Measurements from ENCODE around the gene LUZP2.

DNA sequence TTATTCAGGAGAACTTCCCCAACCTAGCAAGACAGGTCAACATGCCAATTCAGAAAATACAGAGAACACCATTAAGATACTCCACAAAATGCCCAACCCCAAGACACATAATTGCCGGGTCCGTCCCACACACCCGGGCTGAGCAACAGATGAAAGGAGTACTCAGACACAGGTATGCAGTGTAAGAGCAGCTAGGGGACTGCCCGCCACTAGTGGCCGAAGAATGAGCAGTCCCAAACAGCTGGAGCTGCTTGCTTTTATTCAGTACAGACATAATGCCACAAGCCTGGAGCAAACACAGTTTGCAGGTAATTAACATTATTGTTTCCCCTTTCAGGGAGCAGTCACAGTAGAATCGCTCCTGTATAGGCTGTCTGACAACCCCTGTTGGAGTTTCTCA is 364.6 kb downstream of the LUZP2 start:
- TF ChIP-seq, protein P1, sequence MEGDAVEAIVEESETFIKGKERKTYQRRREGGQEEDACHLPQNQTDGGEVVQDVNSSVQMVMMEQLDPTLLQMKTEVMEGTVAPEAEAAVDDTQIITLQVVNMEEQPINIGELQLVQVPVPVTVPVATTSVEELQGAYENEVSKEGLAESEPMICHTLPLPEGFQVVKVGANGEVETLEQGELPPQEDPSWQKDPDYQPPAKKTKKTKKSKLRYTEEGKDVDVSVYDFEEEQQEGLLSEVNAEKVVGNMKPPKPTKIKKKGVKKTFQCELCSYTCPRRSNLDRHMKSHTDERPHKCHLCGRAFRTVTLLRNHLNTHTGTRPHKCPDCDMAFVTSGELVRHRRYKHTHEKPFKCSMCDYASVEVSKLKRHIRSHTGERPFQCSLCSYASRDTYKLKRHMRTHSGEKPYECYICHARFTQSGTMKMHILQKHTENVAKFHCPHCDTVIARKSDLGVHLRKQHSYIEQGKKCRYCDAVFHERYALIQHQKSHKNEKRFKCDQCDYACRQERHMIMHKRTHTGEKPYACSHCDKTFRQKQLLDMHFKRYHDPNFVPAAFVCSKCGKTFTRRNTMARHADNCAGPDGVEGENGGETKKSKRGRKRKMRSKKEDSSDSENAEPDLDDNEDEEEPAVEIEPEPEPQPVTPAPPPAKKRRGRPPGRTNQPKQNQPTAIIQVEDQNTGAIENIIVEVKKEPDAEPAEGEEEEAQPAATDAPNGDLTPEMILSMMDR (IDR thresholded peaks at IDR 0.05), result no peak
- TF ChIP-seq POLR2A (IDR thresholded peaks at IDR 0.05), result no peak
